H1 (cell line): ENCODE results near the gene IQUB. TPM values are rescaled to one million over a fixed set of nuclear protein-coding genes. Genes with fewer than 3 reads are reported as not detected.

Source experiments
- CTCF ChIA-PET: fragments of 300-600 bp; sonication (Branson Sonifier 250); formaldehyde crosslinking; loops from one replicate; lab custom pipeline; 2021; ENCODE audit not compliant: partially characterized antibody; lab: Charles Lee
- POLR2A ChIA-PET: fragments of 300-600 bp; sonication (Branson Sonifier 250); formaldehyde crosslinking; loops from one replicate; lab custom pipeline; 2021; ENCODE audit warnings: inconsistent platforms; ENCODE audit not compliant: partially characterized antibody; lab: Charles Lee
- DNase-seq, 2 experiments: peaks; one replicate each; pipeline versions ENCODE4 v3.0.0 to v3.0.0-alpha.2; 2010 to 2022; ENCODE audit warnings: low spot score in 2 of 2, low read depth in 1 of 2, mixed read lengths in 1 of 2
- FAIRE-seq: peaks from 2 replicates; lab custom pipeline; 2011; peaks lifted over from hg19 to GRCh38; lab: Jason Lieb, UNC
- H2AFZ ChIP-seq: 2 replicates; pipeline ENCODE4 v1.8.1; 2012; ENCODE audit warnings: low read length, inconsistent platforms
- H2AK5ac ChIP-seq: 2 replicates; pipeline ENCODE4 v1.6.1; 2013; ENCODE audit warnings: low read depth, low read length
- H2BK120ac ChIP-seq: replicated peaks from 2 replicates; pipeline ENCODE3; 2013; ENCODE audit warnings: low read depth, low read length, inconsistent platforms
- H2BK12ac ChIP-seq: 2 replicates; pipeline ENCODE4 v1.6.1; 2013; ENCODE audit warnings: low read depth, low read length
- H2BK15ac ChIP-seq: 2 replicates; pipeline ENCODE4 v1.6.1; 2013; ENCODE audit warnings: low read length
- H2BK20ac ChIP-seq: 2 replicates; pipeline ENCODE4 v1.6.1; 2013; ENCODE audit warnings: low read length
- H2BK5ac ChIP-seq: 2 replicates; pipeline ENCODE4 v1.6.1; 2013; ENCODE audit warnings: low read depth, low read length
- H3K14ac ChIP-seq: 2 replicates; pipeline ENCODE4 v1.6.1; 2013; ENCODE audit warnings: inconsistent platforms; ENCODE audit not compliant: insufficient read length
- H3K18ac ChIP-seq: 2 replicates; pipeline ENCODE4 v1.6.1; 2013; ENCODE audit warnings: low read length; ENCODE audit errors: extremely low read depth
- H3K23ac ChIP-seq: 2 replicates; pipeline ENCODE4 v1.6.1; 2013; ENCODE audit warnings: inconsistent platforms; ENCODE audit not compliant: insufficient read length
- H3K23me2 ChIP-seq: 2 replicates; pipeline ENCODE4 v1.6.1; 2013; ENCODE audit warnings: low read depth, low read length
- H3K27ac ChIP-seq: 2 replicates; pipeline ENCODE4 v1.6.1; 2011; ENCODE audit warnings: low read depth, low read length, inconsistent platforms
- H3K27me3 ChIP-seq, 4 experiments: replicated peaks in 1 of 4; 1 replicate in 1 of 4; 2 replicates in 3 of 4; pipeline versions ENCODE4 v1.6.1 to v1.8.1; 2011 to 2013; ENCODE audit warnings: low read length in 3 of 4, mild to moderate bottlenecking in 3 of 4, inconsistent platforms in 2 of 4, mixed read lengths in 2 of 4, moderate library complexity in 1 of 4; ENCODE audit not compliant: control insufficient read depth in 3 of 4, insufficient read depth in 3 of 4; ENCODE audit errors: extremely low read depth in 1 of 4
- H3K36me3 ChIP-seq, 4 experiments: 2 replicates each; pipeline versions ENCODE4 v1.6.1 to v1.8.1; 2011 to 2013; ENCODE audit warnings: mild to moderate bottlenecking in 4 of 4, low read length in 3 of 4, moderate library complexity in 2 of 4, control low read depth in 1 of 4, inconsistent platforms in 1 of 4; ENCODE audit not compliant: insufficient read depth in 4 of 4, control insufficient read depth in 2 of 4
- H3K4ac ChIP-seq: replicated peaks from 2 replicates; pipeline ENCODE3; 2013; ENCODE audit warnings: low read length, low read depth, mixed read lengths, inconsistent platforms; ENCODE audit not compliant: insufficient read length
- H3K4me1 ChIP-seq, 4 experiments: replicated peaks in 1 of 4; 1 replicate in 1 of 4; 2 replicates in 3 of 4; pipeline versions ENCODE4 v1.6.1 to v1.8.1; 2011 to 2013; ENCODE audit warnings: low read length in 3 of 4, inconsistent platforms in 2 of 4, mixed read lengths in 1 of 4; ENCODE audit not compliant: insufficient read depth in 4 of 4, control insufficient read depth in 3 of 4
- H3K4me2 ChIP-seq, 2 experiments: 2 replicates each; pipeline versions ENCODE4 v1.6.1 to v1.8.1; 2011 to 2013; ENCODE audit warnings: low read depth in 2 of 2, low read length in 2 of 2, control low read depth in 1 of 2, inconsistent platforms in 1 of 2, mild to moderate bottlenecking in 1 of 2; ENCODE audit not compliant: insufficient read depth in 1 of 2
- H3K4me3 ChIP-seq, 4 experiments: fragments of 200-600, 300-600 bp in 1 of 4; sonication (generic), shearing (Covaris generic), sonication (Bioruptor Twin) in 1 of 4; 2 replicates each; pipeline versions ENCODE4 v1.5.1 to v1.8.1; 2011 to 2016; ENCODE audit warnings: low read length in 4 of 4, low read depth in 3 of 4, control low read depth in 2 of 4, inconsistent platforms in 2 of 4, mild to moderate bottlenecking in 2 of 4, mixed read lengths in 1 of 4, moderate library complexity in 1 of 4; ENCODE audit not compliant: insufficient read depth in 2 of 4; ENCODE audit errors: extremely low read depth in 1 of 4
- H3K56ac ChIP-seq: replicated peaks from 2 replicates; pipeline ENCODE3; 2013; ENCODE audit warnings: low read depth, mild to moderate bottlenecking, mixed read lengths, low read length, inconsistent platforms; ENCODE audit not compliant: insufficient read length
- H3K79me1 ChIP-seq: 2 replicates; pipeline ENCODE4 v1.6.1; 2013; ENCODE audit warnings: low read depth, low read length, control low read depth
- H3K79me2 ChIP-seq, 2 experiments: 2 replicates each; pipeline versions ENCODE4 v1.6.1 to v1.8.1; 2012 to 2013; ENCODE audit warnings: low read length in 2 of 2, mild to moderate bottlenecking in 2 of 2, inconsistent platforms in 1 of 2; ENCODE audit not compliant: insufficient read depth in 2 of 2, control insufficient read depth in 1 of 2
- H3K9ac ChIP-seq, 4 experiments: replicated peaks in 1 of 4; 1 replicate in 1 of 4; 2 replicates in 3 of 4; pipeline versions ENCODE4 v1.6.1 to v1.8.1; 2011 to 2013; ENCODE audit warnings: low read depth in 3 of 4, low read length in 3 of 4, control low read depth in 2 of 4, mild to moderate bottlenecking in 2 of 4, moderate library complexity in 2 of 4, inconsistent platforms in 1 of 4; ENCODE audit errors: extremely low read depth in 1 of 4
- H3K9me3 ChIP-seq, 2 experiments: 2 replicates each; pipeline versions ENCODE4 v1.6.1 to v1.8.1; 2012 to 2013; ENCODE audit warnings: mild to moderate bottlenecking in 2 of 2, moderate library complexity in 2 of 2, control low read depth in 1 of 2, inconsistent platforms in 1 of 2, low read depth in 1 of 2, low read length in 1 of 2, mixed read lengths in 1 of 2; ENCODE audit not compliant: insufficient read depth in 2 of 2
- H4K20me1 ChIP-seq, 2 experiments: replicated peaks in 1 of 2; 2 replicates each; pipeline versions ENCODE3 to v1.8.1; 2011 to 2013; ENCODE audit warnings: inconsistent platforms in 2 of 2, low read length in 2 of 2, mild to moderate bottlenecking in 1 of 2; ENCODE audit not compliant: insufficient read depth in 2 of 2, control insufficient read depth in 1 of 2
- H4K5ac ChIP-seq: 2 replicates; pipeline ENCODE4 v1.6.1; 2013; ENCODE audit warnings: low read length, low read depth, mixed read lengths, inconsistent platforms; ENCODE audit not compliant: insufficient read length
- H4K8ac ChIP-seq: 2 replicates; pipeline ENCODE4 v1.8.0; 2013; ENCODE audit warnings: mild to moderate bottlenecking, moderate library complexity, low read length, inconsistent platforms; ENCODE audit not compliant: insufficient read depth; ENCODE audit errors: extremely low read depth
- H4K91ac ChIP-seq: replicated peaks from 2 replicates; pipeline ENCODE3; 2013; ENCODE audit warnings: low read length, mixed read lengths, inconsistent platforms; ENCODE audit not compliant: insufficient read length
- CHD1 ChIP-seq: IDR thresholded peaks from 2 replicates; pipeline ENCODE4 v1.6.1; 2012; ENCODE audit warnings: low read depth, low read length, improper control_type of control experiment
- CHD2 ChIP-seq: IDR thresholded peaks from 2 replicates; pipeline ENCODE4 v1.6.1; 2012; ENCODE audit warnings: low read length, improper control_type of control experiment
- CTBP2 ChIP-seq: IDR thresholded peaks from 2 replicates; pipeline ENCODE4 v1.7.0; 2011; ENCODE audit warnings: borderline replicate concordance, mild to moderate bottlenecking, moderate library complexity, mixed read lengths, low read length; ENCODE audit not compliant: insufficient read depth, insufficient read length
- EGR1 ChIP-seq: IDR thresholded peaks from 2 replicates; pipeline ENCODE4 v1.6.1; 2011; ENCODE audit warnings: low read depth, low read length, borderline replicate concordance
- EP300 ChIP-seq, 2 experiments: IDR thresholded peaks; 1 replicate in 1 of 2; 2 replicates in 1 of 2; pipeline ENCODE4 v1.6.1; 2011 to 2012; ENCODE audit warnings: low read depth in 2 of 2, low read length in 2 of 2, mild to moderate bottlenecking in 2 of 2, borderline replicate concordance in 1 of 2, inconsistent platforms in 1 of 2, moderate library complexity in 1 of 2
- GTF2F1 ChIP-seq: IDR thresholded peaks from 2 replicates; pipeline ENCODE4 v1.6.1; 2012; ENCODE audit warnings: low read depth, low read length, improper control_type of control experiment, borderline replicate concordance
- JUND ChIP-seq: IDR thresholded peaks from 2 replicates; pipeline ENCODE4 v1.6.1; 2011; ENCODE audit warnings: mild to moderate bottlenecking, improper control_type of control experiment, low read length
- MAFK ChIP-seq: IDR thresholded peaks from 2 replicates; pipeline ENCODE4 v1.6.1; 2012; ENCODE audit warnings: low read depth, mild to moderate bottlenecking, improper control_type of control experiment, low read length
- RBBP5 ChIP-seq: IDR thresholded peaks from 2 replicates; pipeline ENCODE4 v1.7.1; 2012; ENCODE audit warnings: low read depth, mild to moderate bottlenecking, inconsistent platforms, low read length, moderate library complexity, borderline replicate concordance
- SRF ChIP-seq: IDR thresholded peaks from 2 replicates; pipeline ENCODE4 v1.6.1; 2011; ENCODE audit warnings: mild to moderate bottlenecking, low read depth, low read length, moderate library complexity
- TCF12 ChIP-seq: IDR thresholded peaks from 2 replicates; pipeline ENCODE4 v1.6.1; 2011; ENCODE audit warnings: low read depth, mild to moderate bottlenecking, low read length
- polyA plus RNA-seq, 7 experiments: library from polyadenylated mRNA; depleted of rRNA in 3 of 7; stranded (reverse) in 5 of 7; unstranded in 2 of 7; fragments of >200 nt in 5 of 7; fragments of 200-250 nt in 2 of 7; gene quantifications; 1 replicate in 5 of 7; 2 replicates in 1 of 7; 4 replicates in 1 of 7; pipeline versions ENCODE4 v1.2.1 to v1.2.3, GENCODE V29; 2011 to 2013; ENCODE audit warnings: missing spikeins in 2 of 7, mixed read lengths in 2 of 7
- total RNA-seq: library from RNA; stranded (reverse); fragmentation: NEBNext Ultra II Directional; extraction: Animal tissue kit (Norgen Biotek cat#: 25700); gene quantifications from 2 replicates; pipeline ENCODE4 v1.2.1, GENCODE V29; 2021

IQUB gene
- total and polyA plus RNA-seq, 2 of the 8 experiments (the other 6 are each of a cell fraction or from before 2014, with no cell fraction given): 0.12 to 0.82 TPM

- Histone ChIP-seq H2BK5ac (no peak overlapping the region), H3K27ac (no peak overlapping the region), H3K9ac (no peak overlapping the region), H2BK12ac (no peak overlapping the region), H3K4me2 (no peak overlapping the region), H3K56ac (no peak overlapping the region), H3K14ac (no peak overlapping the region), H2AFZ (no peak overlapping the region), H3K79me1 (no peaks in the 10 kb centered on the region), H4K5ac (no peak overlapping the region), H3K23ac (no peak overlapping the region), H4K8ac (no peak overlapping the region), H4K20me1 (no peaks in the 10 kb centered on the region), H3K18ac (no peak overlapping the region), H2BK20ac (no peak overlapping the region), H3K27me3 (no peaks in the 10 kb centered on the region), H2AK5ac (no peak overlapping the region), H2BK120ac (no peak overlapping the region), H3K9me3 (no peaks in the 10 kb centered on the region), H3K79me2 (no peaks in the 10 kb centered on the region), H3K23me2 (no peaks in the 10 kb centered on the region), H3K36me3 (no peaks in the 10 kb centered on the region), H2BK15ac (no peak overlapping the region), H3K4me3 (no peak overlapping the region), H4K91ac (no peak overlapping the region), H3K4me1 (peaks cover 0 to 3% (median under 1%) of the 10 kb centered on the region in 4 experiments; a peak in 4 of 7 replicates), H3K4ac (no peak overlapping the region)
- DNase-seq (no peak), FAIRE-seq (no peak)
- ChIA-PET POLR2A (no interaction called here), CTCF (interaction anchor here (3.9 kb wide), 1 partner anchor 58 kb away, joined by 16 read pairs; no protein-coding TSS in a partner anchor)
- no peak for TF ChIP-seq EP300 (IDR thresholded peaks at IDR 0.05; ENCODE audit: borderline replicate concordance in 1 of 2, low read depth in 2 of 2, low read length in 2 of 2)
- no peak for TF ChIP-seq MAFK
- TF ChIP-seq CTBP2: no peak
- TF ChIP-seq GTF2F1: no peak
- TF ChIP-seq RBBP5: no peak
- TF ChIP-seq SRF: no peak
- TF ChIP-seq CHD2: no peak
- TF ChIP-seq JUND: no peak
- no peak for TF ChIP-seq EGR1
- no peak for TF ChIP-seq CHD1
- no peak for TF ChIP-seq TCF12
Observed at GRCh38 chr7:123579416-123579815, 45.0 kb upstream of the IQUB start.
